RWPE2 (cell line): Measurements from ENCODE around the gene DGKA.
A peak's percentile ranks its signal among the peaks of the same experiment; 100 is the strongest.
"Not testable (repeated sequence)": the region's sequence is repeated elsewhere in the genome, so short reads cannot be mapped to it uniquely, and the experiment has no call there.

ENCODE experiments used
- ATAC-seq: fragments of 200-7000 bp; cut with Tn5 transposase; 3 replicates; pipeline ENCODE4 v1.9.1; 2021; ENCODE audit warnings: low read depth
- DNase-seq: peaks from one replicate; pipeline ENCODE4 v3.0.0-alpha.2; 2020; ENCODE audit warnings: low spot score
- H3K27ac ChIP-seq: fragments of 450-650 bp; 2 replicates; pipeline ENCODE4 v1.5.1; 2017; ENCODE audit warnings: mild to moderate bottlenecking; ENCODE audit not compliant: poor library complexity, severe bottlenecking
- H3K27me3 ChIP-seq: fragments of 250-450 bp; sonication (Bioruptor Pico); 2 replicates; pipeline ENCODE4 v1.5.1; 2021; ENCODE audit warnings: mild to moderate bottlenecking, moderate library complexity; ENCODE audit not compliant: insufficient read depth, poor library complexity, severe bottlenecking
- H3K36me3 ChIP-seq: fragments of 250-450 bp; sonication (Bioruptor Pico); 2 replicates; pipeline ENCODE4 v1.5.1; 2020; ENCODE audit warnings: low read depth, mild to moderate bottlenecking, moderate library complexity
- H3K4me1 ChIP-seq: fragments of 250-450 bp; sonication (Bioruptor Pico); 2 replicates; pipeline ENCODE4 v1.5.1; 2021; ENCODE audit warnings: mild to moderate bottlenecking, moderate library complexity; ENCODE audit not compliant: insufficient read depth, poor library complexity, severe bottlenecking
- H3K4me3 ChIP-seq: fragments of 250-450 bp; sonication (Bioruptor Pico); 2 replicates; pipeline ENCODE4 v1.5.1; 2021; ENCODE audit warnings: mild to moderate bottlenecking, moderate library complexity; ENCODE audit not compliant: severe bottlenecking
- H3K9me3 ChIP-seq: fragments of 250-450 bp; sonication (Bioruptor Pico); 2 replicates; pipeline ENCODE4 v1.5.1; 2021; ENCODE audit warnings: mild to moderate bottlenecking, moderate library complexity; ENCODE audit not compliant: severe bottlenecking
- CTCF ChIP-seq: fragments of 450-650 bp; IDR thresholded peaks from one replicate; pipeline ENCODE4 v1.5.1; 2017; ENCODE audit warnings: mild to moderate bottlenecking, moderate library complexity; ENCODE audit not compliant: poor library complexity, severe bottlenecking

DGKA gene

DNA sequence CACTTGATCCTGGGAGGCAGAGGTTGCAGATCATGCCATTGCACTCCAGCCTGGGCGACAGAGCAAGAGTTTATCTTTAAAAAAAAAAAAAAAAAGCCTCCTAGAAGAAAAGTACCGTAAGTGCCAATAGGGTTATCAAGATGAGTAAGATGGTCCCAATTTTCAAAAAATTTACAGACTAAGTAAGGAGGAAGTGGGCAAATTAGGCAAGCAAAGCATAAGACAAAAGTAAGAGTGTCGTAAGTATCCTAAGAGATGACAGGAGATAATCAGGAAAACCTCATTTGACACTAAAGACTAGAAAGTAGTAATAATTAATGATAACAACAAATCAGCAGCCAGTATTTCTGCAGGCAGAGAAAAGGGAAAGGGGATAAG lies 15.5 kb upstream of the DGKA start:
- H3K27ac ChIP-seq: peak overlapping the region; percentile 71
- TF ChIP-seq CTCF: no peak
- no peak for DNase-seq

DNA sequence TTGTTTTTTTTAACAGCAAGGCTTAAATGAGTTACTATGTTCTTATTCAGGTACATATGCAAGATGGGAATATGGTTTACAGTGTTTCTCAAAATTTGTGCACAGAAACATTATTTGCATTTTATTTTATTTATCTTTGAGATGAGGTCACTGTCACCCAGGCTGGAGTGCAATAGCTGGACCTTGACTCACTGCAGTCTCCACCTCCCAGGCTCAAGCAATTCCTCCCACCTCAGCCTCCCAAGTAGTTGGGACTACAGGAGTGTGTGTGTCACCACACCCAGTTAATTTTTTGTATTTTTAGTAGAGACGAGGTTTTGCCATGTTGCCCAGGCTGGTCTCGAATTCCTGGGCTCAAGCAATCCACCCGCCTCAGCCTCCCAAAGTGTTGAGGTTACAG lies 11.9 kb upstream of the DGKA start:
- peaks cover 61% of the 10 kb centered on the region for H3K36me3 ChIP-seq
- peaks cover 15% of the 10 kb centered on the region for H3K4me1 ChIP-seq
- H3K27me3 ChIP-seq, DNase-seq, H3K27ac ChIP-seq, H3K4me3 ChIP-seq, H3K9me3 ChIP-seq: not testable (repeated sequence)
- peak; percentile 53 for ATAC-seq

More for the DNA sequence above, 15.5 kb upstream of the DGKA start:
- peaks cover 44% of the 10 kb centered on the region for H3K36me3 ChIP-seq
- no peaks in the 10 kb centered on the region for H3K9me3 ChIP-seq
- ATAC-seq: no peak
- H3K27me3 ChIP-seq: no peaks in the 10 kb centered on the region
- H3K4me3 ChIP-seq: no peak overlapping the region
- peaks cover 15% of the 10 kb centered on the region for H3K4me1 ChIP-seq

GRCh38 chr12:55922126-55922525 lies 8.8 kb upstream of the DGKA start:
- Histone ChIP-seq H3K4me3 (no peak overlapping the region), H3K27ac (no peak overlapping the region), H3K27me3 (no peaks in the 10 kb centered on the region), H3K36me3 (peaks cover 62% of the 10 kb centered on the region), H3K4me1 (peaks cover 10% of the 10 kb centered on the region), H3K9me3 (no peaks in the 10 kb centered on the region)
- TF ChIP-seq CTCF: no peak
- no peak for ATAC-seq
- DNase-seq: no peak

DNA sequence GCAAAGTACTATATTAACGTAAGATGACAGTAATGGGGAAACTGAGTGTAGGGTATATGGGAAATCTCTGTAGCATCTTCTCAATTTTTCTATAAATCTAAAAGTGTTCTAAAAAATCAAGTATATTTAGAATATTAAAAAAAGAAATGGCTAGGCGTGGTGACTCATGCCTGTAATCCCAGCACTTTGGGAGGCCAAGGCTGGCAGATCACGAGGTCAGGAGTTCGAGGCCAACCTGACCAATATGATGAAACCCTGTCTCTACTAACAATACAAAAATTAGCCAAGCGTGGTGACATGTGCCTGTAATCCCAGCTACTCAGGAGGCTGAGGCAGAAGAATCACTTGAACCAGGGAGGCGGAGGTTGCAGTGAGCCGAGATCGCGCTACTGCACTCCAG lies 7.3 kb upstream of the DGKA start:
- ATAC-seq, H3K27me3 ChIP-seq, H3K27ac ChIP-seq, H3K9me3 ChIP-seq, DNase-seq, H3K4me3 ChIP-seq: not testable (repeated sequence)
- H3K36me3 ChIP-seq: peaks cover 53% of the 10 kb centered on the region
- H3K4me1 ChIP-seq: peaks cover 12% of the 10 kb centered on the region

- H3K4me3 ChIP-seq: no peak overlapping the region
- no peak for DNase-seq
- peak overlapping the region; percentile 98 for H3K27ac ChIP-seq
- peaks cover 52% of the 10 kb centered on the region for H3K36me3 ChIP-seq
- no peak for TF ChIP-seq CTCF
- peaks cover 27% of the 10 kb centered on the region for H3K4me1 ChIP-seq
- no peaks in the 10 kb centered on the region for H3K9me3 ChIP-seq
- H3K27me3 ChIP-seq: no peaks in the 10 kb centered on the region
- ATAC-seq: no peak
Observed at GRCh38 chr12:55925371-55925770, 5.6 kb upstream of the DGKA start.

DNA sequence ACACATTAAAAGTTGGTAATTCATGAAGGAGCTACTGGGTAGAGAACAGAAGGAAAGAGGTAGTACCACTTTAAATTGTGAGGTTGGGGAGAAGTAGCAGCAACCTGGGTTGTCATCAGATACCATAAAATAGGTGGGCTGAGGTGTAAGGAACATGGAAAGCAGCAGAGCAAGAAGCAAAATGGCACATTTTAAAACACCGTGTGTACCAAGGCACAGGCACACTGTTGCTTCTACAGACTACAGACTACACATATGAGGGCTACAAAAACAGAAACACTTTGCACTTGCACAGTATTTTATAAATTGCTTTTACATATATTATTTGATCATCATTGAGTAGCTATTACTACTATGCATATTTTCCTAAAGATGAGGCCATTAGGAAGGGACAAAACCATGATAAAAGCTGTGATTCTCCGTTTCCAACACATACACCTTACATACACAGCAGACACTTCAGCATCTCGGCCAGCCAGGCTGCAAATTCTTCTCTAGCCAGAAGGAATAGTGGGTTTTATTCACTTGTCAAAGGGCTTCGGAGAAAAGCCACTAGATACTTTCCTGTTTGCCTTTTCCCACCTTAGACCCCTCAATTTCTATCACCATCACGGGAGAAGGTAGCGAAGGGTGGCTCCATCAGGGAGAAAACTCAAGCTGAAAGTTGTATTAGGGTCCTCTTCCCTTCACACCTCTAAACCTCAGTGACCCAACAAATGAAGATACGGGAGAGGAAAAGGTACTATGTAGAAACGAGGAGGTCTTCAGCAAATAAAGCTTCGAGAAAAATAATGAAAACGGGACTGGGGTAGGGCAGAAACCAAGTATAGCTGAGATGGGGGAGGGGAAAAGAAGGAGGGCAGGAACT lies 4.9 kb upstream of the DGKA start:
- ATAC-seq (no peak), DNase-seq (no peak)
- TF ChIP-seq CTCF: no peak
- Histone ChIP-seq H3K4me3 (peak overlapping the region; percentile 58), H3K27me3 (no peaks in the 10 kb centered on the region), H3K9me3 (no peaks in the 10 kb centered on the region), H3K4me1 (peaks cover 33% of the 10 kb centered on the region), H3K27ac (peak overlapping the region; percentile 98), H3K36me3 (peaks cover 45% of the 10 kb centered on the region)
